OCI-LY7 (cell line): ENCODE results near the gene SUB1. TPM values are rescaled to one million over a fixed set of nuclear protein-coding genes. Genes with fewer than 3 reads are reported as not detected.

Experiments
- BruUV-seq: library from RNA; stranded (reverse); fragments of 400-500 nt; replicated peaks from 2 replicates; lab custom pipeline; 2021; lab: Mats Ljungman, UMichigan
- CTCF ChIA-PET: fragments of 300-600 bp; sonication (Branson Sonifier 250); formaldehyde crosslinking; loops from one replicate; lab custom pipeline; 2022; ENCODE audit warnings: antibody characterized with exemption; ENCODE audit not compliant: unreplicated experiment; lab: Charles Lee
- POLR2A ChIA-PET: fragments of 300-600 bp; sonication (Branson Sonifier 250); formaldehyde crosslinking; loops from one replicate; lab custom pipeline; 2022; ENCODE audit warnings: antibody characterized with exemption; lab: Charles Lee
- DNase-seq: peaks from one replicate; pipeline ENCODE4 v3.0.0-alpha.2; 2015; ENCODE audit warnings: low spot score
- H2AFZ ChIP-seq: fragments of 200-600 bp; sonication (generic), shearing (Covaris generic); 2 replicates; pipeline ENCODE4 v1.6.1; 2014; ENCODE audit warnings: mild to moderate bottlenecking, antibody characterized with exemption, low read length, moderate library complexity
- H3K27ac ChIP-seq: fragments of 200-600 bp; sonication (generic); 2 replicates; pipeline ENCODE4 v1.5.1; 2014; ENCODE audit warnings: mixed run types, low read depth, mild to moderate bottlenecking, moderate library complexity, low read length, inconsistent platforms; ENCODE audit not compliant: poor library complexity, severe bottlenecking
- H3K36me3 ChIP-seq: fragments of 200-600 bp; sonication (generic); 2 replicates; pipeline ENCODE4 v1.6.1; 2014; ENCODE audit warnings: mild to moderate bottlenecking, antibody characterized with exemption, low read length, moderate library complexity, mixed read lengths; ENCODE audit not compliant: insufficient read depth
- H3K4me1 ChIP-seq: fragments of 200-600 bp; sonication (generic); 2 replicates; pipeline ENCODE4 v1.5.1; 2014; ENCODE audit warnings: mild to moderate bottlenecking, low read length; ENCODE audit not compliant: insufficient read depth, poor library complexity, severe bottlenecking
- H3K4me2 ChIP-seq: fragments of 200-600 bp; sonication (generic); 2 replicates; pipeline ENCODE4 v1.6.1; 2014; ENCODE audit warnings: mild to moderate bottlenecking, low read length
- H3K4me3 ChIP-seq: fragments of 200-600 bp; sonication (generic); 2 replicates; pipeline ENCODE4 v1.5.1; 2014; ENCODE audit warnings: mild to moderate bottlenecking, low read depth, low read length; ENCODE audit not compliant: poor library complexity, severe bottlenecking
- H3K79me2 ChIP-seq: fragments of 200-600 bp; sonication (generic); 2 replicates; pipeline ENCODE4 v1.6.1; 2016; ENCODE audit warnings: low read depth, mild to moderate bottlenecking, low read length, moderate library complexity, mixed read lengths; ENCODE audit not compliant: insufficient read depth
- H3K9me2 ChIP-seq: fragments of 200-600 bp; sonication (generic); 2 replicates; pipeline ENCODE4 v1.6.1; 2016; ENCODE audit warnings: mild to moderate bottlenecking, low read length, mixed read lengths; ENCODE audit not compliant: insufficient read depth
- H3K9me3 ChIP-seq: fragments of 200-600 bp; sonication (generic); 2 replicates; pipeline ENCODE4 v1.6.1; 2014; ENCODE audit warnings: mild to moderate bottlenecking, mixed run types, low read length, mixed read lengths
- H4K20me1 ChIP-seq: fragments of 200-600 bp; sonication (generic); 2 replicates; pipeline ENCODE4 v1.6.1; 2014; ENCODE audit warnings: mild to moderate bottlenecking, antibody characterized with exemption, low read length, moderate library complexity, mixed read lengths; ENCODE audit not compliant: insufficient read depth
- CTCF ChIP-seq: fragments of 200-600 bp; sonication (generic); conservative IDR thresholded peaks from 2 replicates; pipeline ENCODE4 v1.5.1; 2014; ENCODE audit warnings: mild to moderate bottlenecking, antibody characterized with exemption, low read length, moderate library complexity, mixed read lengths
- EZH2phosphoT487 ChIP-seq: fragments of 200-600 bp; sonication (generic); IDR thresholded peaks from 2 replicates; pipeline ENCODE4 v1.6.1; 2018; ENCODE audit warnings: low read depth, borderline replicate concordance, mild to moderate bottlenecking, mixed run types, antibody characterized with exemption, low read length, moderate library complexity, mixed read lengths
- intact Hi-C: fragments of 100-400 bp; cut with micrococcal nuclease; formaldehyde crosslinking; loops from one replicate; pipeline ENCODE4 v1.10.0; 2022; ENCODE audit not compliant: unreplicated experiment
- total RNA-seq, 2 experiments: library from RNA; depleted of rRNA in 1 of 2; stranded (reverse); fragments of >200 nt in 1 of 2; shearing (Covaris generic) in 1 of 2; gene quantifications; 2 replicates each; pipeline ENCODE4 v1.2.3, GENCODE V29; 2014 to 2022

The SUB1 gene
- total RNA-seq, 2 experiments from 2014 or later: 40.3 to 69.2 TPM

- H3K4me3 ChIP-seq: no peak overlapping the region
- H4K20me1 ChIP-seq: no peaks in the 10 kb centered on the region
- DNase-seq: no peak
- H3K9me2 ChIP-seq: no peaks in the 10 kb centered on the region
- H3K4me2 ChIP-seq: no peak overlapping the region
- intact Hi-C loops: loop anchor here (2.0 to 10.0 kb wide), 4 partner anchors 265 to 788 kb away; no protein-coding TSS in a partner anchor
- POLR2A ChIA-PET: interaction anchor here (0.9 kb wide), 1 partner anchor 9 kb away, joined by 3 read pairs; no protein-coding TSS in a partner anchor
- TF ChIP-seq CTCF (no peak), EZH2phosphoT487 (no peak)
- no peak overlapping the region for H3K27ac ChIP-seq
- H3K9me3 ChIP-seq: no peaks in the 10 kb centered on the region
- CTCF ChIA-PET: no interaction called here
- BruUV-seq: no TSS peak
- no peaks in the 10 kb centered on the region for H3K79me2 ChIP-seq
- H2AFZ ChIP-seq: no peak overlapping the region
- H3K36me3 ChIP-seq: no peaks in the 10 kb centered on the region
- H3K4me1 ChIP-seq: no peaks in the 10 kb centered on the region
Measured at GRCh38 chr5:32612134-32612888, 27.0 kb downstream of the SUB1 start.

GRCh38 chr5:32613050-32613672, 27.8 kb downstream of the SUB1 start:
- no peak overlapping the region for H3K27ac ChIP-seq
- no peak overlapping the region for H3K4me2 ChIP-seq
- no peaks in the 10 kb centered on the region for H3K4me1 ChIP-seq
- CTCF ChIA-PET: no interaction called here
- no TSS peak for BruUV-seq
- POLR2A ChIA-PET: no interaction called here
- H3K79me2 ChIP-seq: no peaks in the 10 kb centered on the region
- peak; percentile 71 for DNase-seq
- H4K20me1 ChIP-seq: no peaks in the 10 kb centered on the region
- H3K4me3 ChIP-seq: no peak overlapping the region
- intact Hi-C loops: loop anchor here (1.0 to 10.0 kb wide), 5 partner anchors 124 to 788 kb away; no protein-coding TSS in a partner anchor
- no peak overlapping the region for H2AFZ ChIP-seq
- no peaks in the 10 kb centered on the region for H3K9me3 ChIP-seq
- TF ChIP-seq EZH2phosphoT487 (no peak), CTCF (peak; percentile 99)
- H3K36me3 ChIP-seq: no peaks in the 10 kb centered on the region
- no peaks in the 10 kb centered on the region for H3K9me2 ChIP-seq
